Gastrocnemius medialis (tissue), 4 donors: ENCODE data around the gene PLA2G2F. TPM values are rescaled to one million over a fixed set of nuclear protein-coding genes. Genes with fewer than 3 reads are reported as not detected.

Experiments
- ATAC-seq, 2 donors: fragments of 150-250 bp; one replicate each; pipeline ENCODE4 v1.9.1; 2016
- DNase-seq, 2 donors: peaks; one replicate each; pipeline ENCODE4 v3.0.0-alpha.2; 2019
- H3K27ac ChIP-seq, 4 donors: fragments of 200-600 bp; sonication (generic); 1 replicate in 1 of 4; 2 replicates in 3 of 4; pipeline ENCODE4 v1.5.1; 2016 to 2018; ENCODE audit warnings: mild to moderate bottlenecking in 2 of 4, moderate library complexity in 1 of 4
- H3K27me3 ChIP-seq, 3 donors: fragments of 200-600 bp; sonication (generic) in 2 of 3; 1 replicate in 1 of 3; 2 replicates in 2 of 3; pipeline versions ENCODE4 v1.5.1 to v1.6.0; 2016 to 2019; ENCODE audit warnings: mild to moderate bottlenecking in 1 of 3, moderate library complexity in 1 of 3
- H3K36me3 ChIP-seq, 2 donors: fragments of 200-600 bp; sonication (generic) in 1 of 2; one replicate each; pipeline ENCODE4 v1.5.1; 2017 to 2018
- H3K4me1 ChIP-seq, 2 donors: fragments of 200-600 bp; sonication (generic) in 1 of 2; one replicate each; pipeline ENCODE4 v1.5.1; 2016 to 2017; ENCODE audit warnings: mild to moderate bottlenecking in 2 of 2
- H3K4me3 ChIP-seq, 4 donors: fragments of 200-600 bp; sonication (generic) in 3 of 4; 1 replicate in 1 of 4; 2 replicates in 3 of 4; pipeline ENCODE4 v1.5.1; 2016 to 2019; ENCODE audit warnings: mild to moderate bottlenecking in 2 of 4
- H3K9me3 ChIP-seq, 3 donors: fragments of 200-600 bp; sonication (generic) in 2 of 3; 1 replicate in 1 of 3; 2 replicates in 2 of 3; pipeline ENCODE4 v1.5.1; 2016 to 2019
- CTCF ChIP-seq, 5 experiments: fragments of 450-650 bp in 3 of 5; fragments of 200-600 bp in 2 of 5; sonication (generic) in 2 of 5; IDR thresholded peaks in 4 of 5; conservative IDR thresholded peaks in 1 of 5; 1 replicate in 4 of 5; 2 replicates in 1 of 5; pipeline ENCODE4 v1.5.1; 2016 to 2019; ENCODE audit warnings: antibody characterized with exemption in 5 of 5, mild to moderate bottlenecking in 3 of 5, moderate library complexity in 3 of 5
- POLR2A ChIP-seq, 2 donors: fragments of 450-650 bp; IDR thresholded peaks; one replicate each; pipeline ENCODE4 v1.6.1; 2017; ENCODE audit warnings: antibody characterized with exemption in 2 of 2, mild to moderate bottlenecking in 2 of 2, moderate library complexity in 2 of 2
- in situ Hi-C, 4 donors: fragments of 200-750 bp; cut with MboI; loops; one replicate each; pipeline versions ENCODE4 v1.15.0 to v1.8.0; 2017; ENCODE audit warnings: low sequenced_read_pairs in 4 of 4
- intact Hi-C: fragments of 100-400 bp; cut with DNase I; formaldehyde crosslinking; loops from one replicate; pipeline ENCODE4 v1.15.1; 2023; ENCODE audit warnings: low total_unique reads
- total RNA-seq, 4 donors: library from RNA; depleted of rRNA; stranded (reverse); fragments of >200 nt; gene quantifications; one replicate each; pipeline versions ENCODE4 v1.1.0 to v1.2.3, GENCODE V29; 2016

The PLA2G2F gene
- total RNA-seq, 4 donors from 2014 or later: not detected

- Histone ChIP-seq H3K36me3 (no peaks in the 10 kb centered on the region), H3K9me3 (no peaks in the 10 kb centered on the region), H3K27me3 (peaks cover 9 to 41% (median 22%) of the 10 kb centered on the region in 3 donors), H3K27ac (peak overlapping the region in 1 of 4 donors; percentile 69), H3K4me3 (no peak overlapping the region), H3K4me1 (peaks cover 8 to 13% of the 10 kb centered on the region in 2 donors)
- ATAC-seq (no peak), DNase-seq (no peak)
- intact Hi-C loops: no loop called here
- TF ChIP-seq CTCF (IDR thresholded peaks at IDR 0.05 in 4 of 5, conservative IDR thresholded peaks at IDR 0.05 in 1 of 5) (no peak), POLR2A (IDR thresholded peaks at IDR 0.05) (no peak)
- in situ Hi-C loops: no loop called here
Observed at GRCh38 chr1:20187103-20187812, 48.1 kb downstream of the PLA2G2F start.

GRCh38 chr1:20187813-20188454 is 48.8 kb downstream of the PLA2G2F start:
- Histone ChIP-seq H3K36me3 (no peaks in the 10 kb centered on the region), H3K9me3 (no peaks in the 10 kb centered on the region), H3K27me3 (peaks cover 9 to 41% (median 22%) of the 10 kb centered on the region in 3 donors), H3K27ac (no peak overlapping the region), H3K4me3 (no peak overlapping the region), H3K4me1 (peaks cover 8 to 17% of the 10 kb centered on the region in 2 donors)
- no peak for ATAC-seq
- DNase-seq: no peak
- TF ChIP-seq POLR2A (IDR thresholded peaks at IDR 0.05) (no peak), CTCF (IDR thresholded peaks at IDR 0.05 in 4 of 5, conservative IDR thresholded peaks at IDR 0.05 in 1 of 5) (no peak)
- intact Hi-C loops: no loop called here
- in situ Hi-C loops: no loop called here

GRCh38 chr1:20188455-20188817 is 49.3 kb downstream of the PLA2G2F start:
- DNase-seq (no peak), ATAC-seq (no peak)
- in situ Hi-C loops: no loop called here
- intact Hi-C loops: no loop called here
- no peak overlapping the region for H3K27ac ChIP-seq
- H3K4me3 ChIP-seq: no peak overlapping the region
- H3K36me3 ChIP-seq: no peaks in the 10 kb centered on the region
- peaks cover 9 to 41% (median 22%) of the 10 kb centered on the region in 3 donors for H3K27me3 ChIP-seq
- TF ChIP-seq POLR2A (IDR thresholded peaks at IDR 0.05): no peak
- TF ChIP-seq CTCF (IDR thresholded peaks at IDR 0.05 in 4 of 5, conservative IDR thresholded peaks at IDR 0.05 in 1 of 5): no peak
- no peaks in the 10 kb centered on the region for H3K9me3 ChIP-seq
- H3K4me1 ChIP-seq: peaks cover 8 to 19% of the 10 kb centered on the region in 2 donors

GRCh38 chr1:20189664-20190063 is 50.5 kb downstream of the PLA2G2F start:
- Histone ChIP-seq H3K27ac (peak overlapping the region in 1 of 4 donors; percentile 51), H3K27me3 (peaks cover 9 to 44% (median 28%) of the 10 kb centered on the region in 3 donors), H3K9me3 (no peaks in the 10 kb centered on the region), H3K36me3 (no peaks in the 10 kb centered on the region), H3K4me3 (no peak overlapping the region), H3K4me1 (peaks cover 8 to 22% of the 10 kb centered on the region in 2 donors)
- intact Hi-C loops: no loop called here
- DNase-seq: peak in 1 of 2 donors; percentile 34
- TF ChIP-seq POLR2A (IDR thresholded peaks at IDR 0.05) (no peak), CTCF (IDR thresholded peaks at IDR 0.05 in 4 of 5, conservative IDR thresholded peaks at IDR 0.05 in 1 of 5) (no peak)
- in situ Hi-C loops: loop anchor here in 1 of 4 donors (10.0 kb wide), 1 partner anchor 275 kb away; no protein-coding TSS in a partner anchor
- ATAC-seq: peak in 1 of 2 donors; percentile 47
